GM21825 (cell line): ENCODE measurements around the gene CAPN11.
"Not testable (repeated sequence)": the region's sequence is repeated elsewhere in the genome, so short reads cannot be mapped to it uniquely, and the experiment has no call there.

Source experiments
- ATAC-seq: cut with Tn5 transposase; IDR thresholded peaks from one replicate; pipeline ENCODE4 v1.9.1; 2021; ENCODE audit warnings: mild to moderate bottlenecking, moderate library complexity; ENCODE audit not compliant: unreplicated experiment

CAPN11 gene

DNA sequence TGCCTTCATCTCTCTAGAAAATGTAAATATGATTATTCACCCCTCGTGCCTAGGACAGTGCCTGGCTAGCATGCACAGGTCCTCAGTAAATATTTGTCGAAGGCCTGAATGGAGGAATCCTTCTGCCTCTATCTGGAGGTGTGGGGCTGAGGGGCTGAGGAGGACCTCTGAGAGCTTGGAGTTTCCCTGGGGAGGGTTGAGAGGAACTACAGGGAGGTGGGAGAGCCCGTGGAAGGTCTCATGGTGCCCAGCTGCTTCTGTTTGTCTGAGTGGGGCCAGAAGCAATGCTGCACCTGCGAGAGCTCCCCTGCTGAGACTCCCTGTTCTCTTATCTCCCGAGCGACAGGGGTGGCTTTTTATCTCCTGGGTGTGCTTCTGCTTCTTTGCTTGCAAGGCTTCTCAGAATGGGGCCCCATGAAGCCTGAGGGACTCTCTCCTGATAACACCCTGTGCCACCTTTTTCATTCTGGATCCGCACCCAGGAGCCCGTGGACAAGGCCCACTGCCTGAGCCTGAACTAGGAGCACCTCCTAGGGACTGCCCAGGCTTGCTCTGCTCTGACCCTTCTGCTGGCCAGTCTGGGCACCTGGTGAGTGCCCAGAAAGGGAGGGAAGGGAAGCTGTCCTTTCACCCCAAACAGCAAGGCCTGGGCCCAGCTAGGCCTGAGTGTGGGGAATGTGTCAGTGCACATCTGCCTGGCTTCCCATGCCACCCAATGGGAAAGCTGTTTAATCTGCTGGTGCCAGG is 67.1 kb downstream of the CAPN11 start:
- no peak for ATAC-seq

DNA sequence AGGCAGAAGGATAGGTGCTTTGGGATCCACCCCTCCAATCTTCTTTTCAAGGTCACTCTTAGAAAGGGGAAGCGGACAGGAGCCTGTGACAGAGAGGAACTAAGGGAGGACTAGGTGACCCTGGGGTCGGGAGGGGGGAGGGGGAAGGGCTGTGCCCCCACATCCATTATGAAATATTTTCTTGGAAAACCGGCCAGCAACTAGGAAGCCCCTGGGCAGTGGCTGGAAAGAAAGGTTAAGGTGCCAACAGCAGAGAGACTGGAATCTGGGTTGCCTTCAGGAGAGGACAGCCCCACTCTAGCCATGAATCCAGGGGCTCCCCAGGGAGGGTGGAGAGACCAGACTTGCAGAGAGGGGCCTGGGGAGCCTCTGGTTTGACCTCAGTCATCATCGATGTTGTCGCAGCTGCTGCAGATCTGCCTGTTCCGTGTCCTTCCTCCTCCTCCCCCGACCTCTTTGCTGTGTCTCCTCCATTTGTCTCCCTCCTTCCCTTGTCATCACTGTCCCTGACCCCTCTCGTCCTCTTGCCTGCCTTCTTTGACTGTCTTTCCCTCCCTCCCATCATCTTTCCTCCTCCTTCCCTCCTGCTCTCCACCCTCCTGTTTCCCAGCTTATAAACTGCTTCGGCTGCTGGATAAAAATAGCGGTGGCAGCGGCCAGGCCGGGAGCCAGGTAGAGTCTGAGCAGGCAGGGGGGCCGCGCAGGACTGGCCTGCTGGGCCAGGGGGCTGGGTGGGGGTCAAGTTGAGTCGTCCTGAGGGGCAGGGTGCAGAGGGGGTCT is 67.9 kb downstream of the CAPN11 start:
- ATAC-seq, result no peak

DNA sequence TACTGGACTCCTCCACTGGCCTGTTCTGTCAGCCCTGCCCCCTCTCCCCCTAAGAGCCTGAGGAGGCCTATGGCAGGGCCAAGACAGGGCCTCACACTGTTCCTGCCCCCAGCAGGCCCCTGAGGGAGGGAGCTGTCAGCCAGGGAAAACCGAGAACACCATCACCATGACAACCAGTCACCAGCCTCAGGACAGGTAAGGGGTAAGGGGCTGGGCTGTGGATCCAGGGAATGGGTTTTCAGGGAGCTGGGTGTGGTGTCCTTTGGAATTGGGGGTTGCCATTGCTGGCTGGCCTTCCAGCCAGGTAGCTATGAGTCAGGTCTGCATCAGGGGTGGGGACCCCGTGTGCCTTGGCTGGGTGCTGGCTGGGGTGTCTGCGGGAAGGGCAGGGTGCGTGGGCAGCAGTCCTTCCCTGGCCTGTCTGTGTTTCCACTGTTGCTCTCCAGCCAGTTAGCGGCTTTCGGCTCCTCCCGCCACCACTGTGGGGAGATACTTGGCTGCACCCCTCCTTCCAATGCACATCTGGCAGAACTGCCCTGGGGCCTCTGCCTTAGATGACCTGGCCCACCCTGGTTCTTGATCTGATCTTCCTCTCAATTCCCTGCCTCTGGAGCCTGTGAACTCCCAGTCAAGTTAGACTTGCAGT is 68.7 kb downstream of the CAPN11 start:
- no peak for ATAC-seq

- ATAC-seq, result no peak
Measured at GRCh38 chr6:44228031-44228430, 69.4 kb downstream of the CAPN11 start.

DNA sequence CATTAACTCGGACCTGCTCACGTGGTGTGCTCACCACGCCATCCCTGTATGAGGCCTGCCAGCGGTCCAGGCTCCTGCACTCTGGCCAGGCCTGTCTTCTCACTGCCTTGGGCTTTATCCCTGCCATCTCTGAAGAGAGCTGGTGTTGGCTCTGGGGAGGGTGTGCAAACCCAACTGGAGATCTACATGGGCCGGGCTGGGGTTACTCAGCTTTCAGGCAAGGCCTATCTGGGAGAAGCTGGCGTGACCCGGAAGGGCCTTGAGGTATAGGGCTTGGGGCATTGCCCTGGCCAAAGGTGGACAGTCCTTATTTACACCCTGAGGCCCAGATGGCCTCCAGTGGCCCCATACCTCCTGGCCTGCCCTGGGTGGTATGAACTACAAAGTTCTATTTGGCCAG is 69.8 kb downstream of the CAPN11 start:
- no peak for ATAC-seq

DNA sequence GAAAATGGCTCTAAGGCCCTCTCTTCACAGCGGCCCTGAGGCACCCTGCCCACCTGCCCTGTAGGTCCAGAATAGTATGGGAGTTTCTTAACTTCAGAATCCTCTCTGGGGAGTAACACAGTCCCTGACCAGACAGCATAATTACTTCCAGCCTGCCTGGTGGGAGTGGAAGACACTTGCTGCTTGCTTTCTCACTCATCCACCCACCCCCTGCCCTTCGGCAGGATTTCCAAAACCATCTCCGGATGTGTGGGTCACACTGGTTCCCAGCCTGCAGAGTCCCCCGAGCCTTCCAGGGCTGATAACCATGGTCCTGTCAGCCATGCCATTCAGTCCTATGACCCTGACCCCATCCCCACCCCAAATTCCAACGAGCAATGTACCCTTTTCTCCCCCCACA is 70.2 kb downstream of the CAPN11 start:
- no peak for ATAC-seq

GRCh38 chr6:44229376-44230033 is 70.9 kb downstream of the CAPN11 start:
- ATAC-seq, result no peak

- no peak for ATAC-seq
Measured at GRCh38 chr6:44230034-44230675, 71.5 kb downstream of the CAPN11 start.

- ATAC-seq, result not testable (repeated sequence)
Measured at GRCh38 chr6:44231426-44231825, 72.8 kb downstream of the CAPN11 start.

DNA sequence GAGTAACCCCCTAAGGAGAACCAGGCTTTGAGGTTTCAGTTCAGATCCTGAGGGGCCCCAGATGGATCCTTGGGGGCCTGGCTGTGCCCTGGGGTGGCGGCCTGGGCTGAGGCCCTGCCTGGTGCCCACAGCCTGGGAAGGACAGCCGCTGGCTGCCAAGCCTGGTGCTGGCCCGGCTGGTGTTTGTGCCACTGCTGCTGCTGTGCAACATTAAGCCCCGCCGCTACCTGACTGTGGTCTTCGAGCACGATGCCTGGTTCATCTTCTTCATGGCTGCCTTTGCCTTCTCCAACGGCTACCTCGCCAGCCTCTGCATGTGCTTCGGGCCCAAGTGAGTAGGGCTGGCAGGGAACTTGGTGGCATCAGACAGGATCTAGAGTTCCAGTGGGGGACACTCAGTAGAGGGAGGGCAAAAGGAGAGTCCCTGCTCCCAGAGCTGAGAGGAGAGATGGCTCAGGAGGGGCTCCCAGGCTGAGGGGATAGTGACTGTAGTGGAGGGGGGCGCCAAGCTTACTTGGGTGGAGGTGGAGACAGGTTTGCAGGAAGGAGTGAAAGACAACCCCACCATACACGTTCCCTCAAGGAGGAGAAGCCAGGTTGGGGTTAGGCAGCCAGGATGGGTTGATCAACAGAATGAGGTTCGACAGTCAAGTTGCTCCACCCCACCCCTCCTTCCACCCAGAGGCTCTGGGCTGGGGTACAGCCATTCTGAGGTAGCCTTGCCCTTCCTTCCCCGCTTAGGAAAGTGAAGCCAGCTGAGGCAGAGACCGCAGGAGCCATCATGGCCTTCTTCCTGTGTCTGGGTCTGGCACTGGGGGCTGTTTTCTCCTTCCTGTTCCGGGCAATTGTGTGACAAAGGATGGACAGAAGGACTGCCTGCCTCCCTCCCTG is 74.3 kb downstream of the CAPN11 start:
- no peak for ATAC-seq

GRCh38 chr6:44233567-44234100 is 75.0 kb downstream of the CAPN11 start:
- ATAC-seq, result no peak
